Measurements from ENCODE around the gene TIMM9. TPM values are rescaled to one million over a fixed set of nuclear protein-coding genes. Genes with fewer than 3 reads are reported as not detected.
"Not testable (repeated sequence)": the region's sequence is repeated elsewhere in the genome, so short reads cannot be mapped to it uniquely, and the experiment has no call there.

Gene TIMM9
- polyA plus RNA-seq, 1 of the 3 experiments (the other 2 are of a cell fraction): 17.9 TPM

GRCh38 chr14:58426670-58427280 is 556 bp downstream of the TIMM9 start:
- H4K20me1 ChIP-seq (ENCODE audit: insufficient read depth): no peaks in the 10 kb centered on the region
- H3K36me3 ChIP-seq (replicated peaks in 1 of 2; ENCODE audit: control insufficient read depth in 1 of 2, insufficient read depth in 2 of 2, low read length in 1 of 2): peaks cover 7 to 29% of the 10 kb centered on the region in 2 experiments
- peak; percentile 83 for DNase-seq
- TF ChIP-seq TCF12 (IDR thresholded peaks at IDR 0.05): 0 out of 2 replicates have a peak, but pooled peaks have one; percentile 1
- TF ChIP-seq USF1 (IDR thresholded peaks at IDR 0.05; ENCODE audit: borderline replicate concordance, low read depth): peak; percentile 90
- TF ChIP-seq MAX (IDR thresholded peaks at IDR 0.05; ENCODE audit: low read depth): peak; percentile 99
- peak; percentile 99 for TF ChIP-seq MXI1 (IDR thresholded peaks at IDR 0.05; ENCODE audit: low read depth, low read length)
- TF ChIP-seq REST (IDR thresholded peaks at IDR 0.05; ENCODE audit: low read depth, low read length): no peak
- TF ChIP-seq, protein P1, sequence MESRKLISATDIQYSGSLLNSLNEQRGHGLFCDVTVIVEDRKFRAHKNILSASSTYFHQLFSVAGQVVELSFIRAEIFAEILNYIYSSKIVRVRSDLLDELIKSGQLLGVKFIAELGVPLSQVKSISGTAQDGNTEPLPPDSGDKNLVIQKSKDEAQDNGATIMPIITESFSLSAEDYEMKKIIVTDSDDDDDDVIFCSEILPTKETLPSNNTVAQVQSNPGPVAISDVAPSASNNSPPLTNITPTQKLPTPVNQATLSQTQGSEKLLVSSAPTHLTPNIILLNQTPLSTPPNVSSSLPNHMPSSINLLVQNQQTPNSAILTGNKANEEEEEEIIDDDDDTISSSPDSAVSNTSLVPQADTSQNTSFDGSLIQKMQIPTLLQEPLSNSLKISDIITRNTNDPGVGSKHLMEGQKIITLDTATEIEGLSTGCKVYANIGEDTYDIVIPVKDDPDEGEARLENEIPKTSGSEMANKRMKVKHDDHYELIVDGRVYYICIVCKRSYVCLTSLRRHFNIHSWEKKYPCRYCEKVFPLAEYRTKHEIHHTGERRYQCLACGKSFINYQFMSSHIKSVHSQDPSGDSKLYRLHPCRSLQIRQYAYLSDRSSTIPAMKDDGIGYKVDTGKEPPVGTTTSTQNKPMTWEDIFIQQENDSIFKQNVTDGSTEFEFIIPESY (IDR thresholded peaks at IDR 0.05; ENCODE audit: borderline replicate concordance, low read depth): no peak
- TF ChIP-seq EP300 (IDR thresholded peaks at IDR 0.05; ENCODE audit: borderline replicate concordance in 1 of 2, low read depth in 1 of 2, low read length in 1 of 2): no peak
- TF ChIP-seq SIN3A (IDR thresholded peaks at IDR 0.05; ENCODE audit: borderline replicate concordance, low read depth, low read length): peak; percentile 92
- TF ChIP-seq USF2 (IDR thresholded peaks at IDR 0.05; ENCODE audit: borderline replicate concordance, low read depth, low read length): peak; percentile 49; the same call in 1 of the 2 replicates
- no peak for TF ChIP-seq JUND (IDR thresholded peaks at IDR 0.05)
- H3K9me3 ChIP-seq: no peaks in the 10 kb centered on the region
- H3K9ac ChIP-seq: peak overlapping the region; percentile 90
- peak overlapping the region; percentile 80 to 90 for H3K4me3 ChIP-seq (ENCODE audit: low read depth in 2 of 2, low read length in 1 of 2)
- ChIA-PET POLR2A (interaction anchor here (0.6 to 2.3 kb wide), 3 partner anchors 30 to 1058 kb away, joined by 3 to 8 read pairs (median 4); partner anchors contain the start of genes ARID4A, JKAMP and L3HYPDH), CTCF (interaction anchor here (5.4 kb wide), 1 partner anchor 31 kb away, joined by 19 read pairs; the partner anchor contains the start of gene TOMM20L)
- peaks cover 66% of the 10 kb centered on the region for H3K79me2 ChIP-seq (ENCODE audit: insufficient read depth)
- peak overlapping the region; percentile 97 for H2AFZ ChIP-seq (ENCODE audit: low read depth)
- WGBS (ENCODE audit: low lambda C conversion rate): under 1% methylated on average over 27 of the region's 35 CpGs
- peak overlapping the region; percentile 90 for H3K4me2 ChIP-seq
- H3K4me1 ChIP-seq (ENCODE audit: control insufficient read depth in 1 of 2, insufficient read depth in 2 of 2, low read depth in 1 of 2, low read length in 1 of 2): peaks cover 0 to 6% of the 10 kb centered on the region in 2 experiments; a peak in 3 of 4 replicates
- peaks cover 19% of the 10 kb centered on the region for H3F3A ChIP-seq (replicated peaks; ENCODE audit: insufficient read depth)
- H3K27me3 ChIP-seq (ENCODE audit: insufficient read depth): no peaks in the 10 kb centered on the region
- H3K9me2 ChIP-seq: no peaks in the 10 kb centered on the region
- peak overlapping the region; percentile 91 to 99 for H3K27ac ChIP-seq (ENCODE audit: low read depth in 2 of 2, low read length in 1 of 2)

GRCh38 chr14:58416934-58417333 is 10.4 kb downstream of the TIMM9 start:
- H3K27me3 ChIP-seq (ENCODE audit: insufficient read depth); H3K9me3 ChIP-seq; H3K4me3 ChIP-seq (ENCODE audit: low read depth in 2 of 2, low read length in 1 of 2); H3K9me2 ChIP-seq; H3F3A ChIP-seq (replicated peaks; ENCODE audit: insufficient read depth); H2AFZ ChIP-seq (ENCODE audit: low read depth); H3K9ac ChIP-seq; H3K4me1 ChIP-seq (ENCODE audit: control insufficient read depth in 1 of 2, insufficient read depth in 2 of 2, low read depth in 1 of 2, low read length in 1 of 2); H4K20me1 ChIP-seq (ENCODE audit: insufficient read depth); DNase-seq; H3K4me2 ChIP-seq; POLR2A ChIA-PET; H3K27ac ChIP-seq (ENCODE audit: low read depth in 2 of 2, low read length in 1 of 2): not testable (repeated sequence)
- 100% methylated on average over 1 of the region's 1 CpG for WGBS (ENCODE audit: low lambda C conversion rate)
- peaks cover 36 to 74% of the 10 kb centered on the region in 2 experiments for H3K36me3 ChIP-seq (replicated peaks in 1 of 2; ENCODE audit: control insufficient read depth in 1 of 2, insufficient read depth in 2 of 2, low read length in 1 of 2)
- peaks cover 50% of the 10 kb centered on the region for H3K79me2 ChIP-seq (ENCODE audit: insufficient read depth)
- CTCF ChIA-PET: interaction anchor here (1.0 kb wide), 1 partner anchor 21 kb away, joined by 5 read pairs; the partner anchor contains the start of gene TOMM20L
